GM12878 (cell line): Measurements from ENCODE around the gene CCDC170.

ENCODE experiments used
- LARP7 ChIP-seq: fragments of 450-650 bp; IDR thresholded peaks from 2 replicates; pipeline ENCODE4 v1.6.1; 2017; ENCODE audit warnings: mild to moderate bottlenecking
- MEF2B ChIP-seq: fragments of 450-650 bp; IDR thresholded peaks from 2 replicates; pipeline ENCODE4 v1.6.1; 2018; ENCODE audit warnings: mild to moderate bottlenecking, moderate library complexity; ENCODE audit not compliant: partially characterized antibody, poor library complexity, severe bottlenecking
- POLR2A ChIP-seq: IDR thresholded peaks from 2 replicates; pipeline ENCODE4 v1.6.1; 2011; ENCODE audit warnings: low read depth, mild to moderate bottlenecking, low read length
- TAF1 ChIP-seq: IDR thresholded peaks from 2 replicates; pipeline ENCODE4 v1.6.1; 2011; ENCODE audit warnings: mild to moderate bottlenecking, low read depth, low read length, borderline replicate concordance
- TF ChIP-seq, protein P1 (sequence below), 3 experiments: IDR thresholded peaks in 2 of 3; conservative IDR thresholded peaks in 1 of 3; 2 replicates each; pipeline ENCODE4 v1.5.1; 2011; ENCODE audit warnings: low read depth in 3 of 3, low read length in 3 of 3, mild to moderate bottlenecking in 3 of 3, control low read depth in 2 of 3, moderate library complexity in 2 of 3, inconsistent platforms in 1 of 3, mixed read lengths in 1 of 3; ENCODE audit not compliant: control insufficient read depth in 2 of 3, insufficient read depth in 1 of 3; ENCODE audit errors: extremely low read depth in 1 of 3

DNA sequence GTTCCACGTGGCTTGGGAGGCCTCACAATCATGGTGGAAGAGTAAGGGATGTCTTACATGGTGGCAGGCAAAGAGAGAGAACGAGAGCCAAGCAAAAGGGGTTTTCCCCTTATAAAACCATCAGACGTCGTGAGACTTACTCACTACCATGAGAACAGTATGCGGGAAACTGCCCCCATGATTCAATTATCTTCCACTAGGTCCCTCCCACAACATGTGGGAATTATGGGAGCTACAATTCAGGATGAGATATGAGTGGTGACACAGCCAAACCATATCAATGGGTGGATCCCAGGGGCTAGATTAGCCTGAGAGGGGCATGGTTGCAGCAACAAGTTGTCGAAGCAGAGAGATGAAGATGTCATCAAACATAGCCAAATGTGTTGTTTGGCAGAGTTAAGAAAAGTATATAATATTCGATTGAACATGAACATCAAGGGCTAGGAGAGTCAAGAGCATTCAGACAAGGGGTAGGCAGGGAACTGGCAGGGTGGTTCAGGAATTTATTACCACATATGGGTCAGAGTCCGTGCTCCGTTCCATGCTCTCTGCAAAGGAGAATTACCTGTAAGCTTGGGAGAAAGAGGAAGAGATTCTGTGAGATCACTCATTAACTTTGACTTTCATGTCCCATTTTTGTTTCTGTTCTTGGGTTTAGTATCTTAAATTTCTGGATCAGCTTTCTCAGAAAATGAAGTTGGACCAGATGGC lies 98.8 kb downstream of the CCDC170 start:
- TF ChIP-seq, protein P1, sequence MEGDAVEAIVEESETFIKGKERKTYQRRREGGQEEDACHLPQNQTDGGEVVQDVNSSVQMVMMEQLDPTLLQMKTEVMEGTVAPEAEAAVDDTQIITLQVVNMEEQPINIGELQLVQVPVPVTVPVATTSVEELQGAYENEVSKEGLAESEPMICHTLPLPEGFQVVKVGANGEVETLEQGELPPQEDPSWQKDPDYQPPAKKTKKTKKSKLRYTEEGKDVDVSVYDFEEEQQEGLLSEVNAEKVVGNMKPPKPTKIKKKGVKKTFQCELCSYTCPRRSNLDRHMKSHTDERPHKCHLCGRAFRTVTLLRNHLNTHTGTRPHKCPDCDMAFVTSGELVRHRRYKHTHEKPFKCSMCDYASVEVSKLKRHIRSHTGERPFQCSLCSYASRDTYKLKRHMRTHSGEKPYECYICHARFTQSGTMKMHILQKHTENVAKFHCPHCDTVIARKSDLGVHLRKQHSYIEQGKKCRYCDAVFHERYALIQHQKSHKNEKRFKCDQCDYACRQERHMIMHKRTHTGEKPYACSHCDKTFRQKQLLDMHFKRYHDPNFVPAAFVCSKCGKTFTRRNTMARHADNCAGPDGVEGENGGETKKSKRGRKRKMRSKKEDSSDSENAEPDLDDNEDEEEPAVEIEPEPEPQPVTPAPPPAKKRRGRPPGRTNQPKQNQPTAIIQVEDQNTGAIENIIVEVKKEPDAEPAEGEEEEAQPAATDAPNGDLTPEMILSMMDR (IDR thresholded peaks at IDR 0.05 in 2 of 3, conservative IDR thresholded peaks at IDR 0.05 in 1 of 3; ENCODE audit: control insufficient read depth in 2 of 3, extremely low read depth in 1 of 3, insufficient read depth in 1 of 3, low read depth in 3 of 3, low read length in 3 of 3), result no peak
- TF ChIP-seq MEF2B (no peak), POLR2A (no peak), TAF1 (no peak), LARP7 (no peak)
